Cardiac muscle cell (in vitro differentiated cells and primary cell): ENCODE data around the gene NRXN2. TPM values are rescaled to one million over a fixed set of nuclear protein-coding genes. Genes with fewer than 3 reads are reported as not detected.

ENCODE experiments used
- DNase-seq, 2 donors: peaks; one replicate each; pipeline versions ENCODE4 v3.0.0 to v3.0.0-alpha.2; 2010 to 2017; ENCODE audit warnings: low read depth in 1 of 2, low spot score in 1 of 2
- H3K27ac ChIP-seq: fragments of 200-600 bp; sonication (generic); 2 replicates; pipeline ENCODE4 v1.5.1; 2016
- H3K27me3 ChIP-seq: fragments of 200-600 bp; sonication (generic); 2 replicates; pipeline ENCODE4 v1.6.0; 2016; ENCODE audit warnings: control low read depth
- H3K36me3 ChIP-seq: fragments of 200-600 bp; sonication (generic); 2 replicates; pipeline ENCODE4 v1.5.1; 2016; ENCODE audit warnings: control low read depth
- H3K4me1 ChIP-seq: fragments of 200-600 bp; sonication (generic); 2 replicates; pipeline ENCODE4 v1.8.1; 2017; ENCODE audit warnings: low read depth, mild to moderate bottlenecking, mixed run types
- H3K4me3 ChIP-seq: fragments of 200-600 bp; sonication (generic); 2 replicates; pipeline ENCODE4 v1.5.1; 2016; ENCODE audit warnings: mild to moderate bottlenecking
- H3K9me3 ChIP-seq: fragments of 200-600 bp; sonication (generic); 2 replicates; pipeline ENCODE4 v1.5.1; 2017; ENCODE audit warnings: low read depth, mild to moderate bottlenecking, control low read depth
- polyA plus RNA-seq: library from polyadenylated mRNA; unstranded; fragments of >200 nt; fragmentation: Nextera tagmentation; extraction: Ambion mirVana; gene quantifications from 2 replicates; pipeline ENCODE4 v1.2.1, GENCODE V29; 2016
- total RNA-seq: library from RNA; depleted of rRNA; stranded (reverse); fragments of >200 nt; gene quantifications from 2 replicates; pipeline ENCODE4 v1.2.3, GENCODE V29; 2016
- TF ChIP-seq, protein P1 (sequence below): IDR thresholded peaks from 2 replicates; pipeline ENCODE4 v1.5.1; 2012; ENCODE audit warnings: low read depth, mild to moderate bottlenecking, low read length

Gene NRXN2
- total and polyA plus RNA-seq, 2 experiments from 2014 or later: 1.2 to 1.3 TPM

DNA sequence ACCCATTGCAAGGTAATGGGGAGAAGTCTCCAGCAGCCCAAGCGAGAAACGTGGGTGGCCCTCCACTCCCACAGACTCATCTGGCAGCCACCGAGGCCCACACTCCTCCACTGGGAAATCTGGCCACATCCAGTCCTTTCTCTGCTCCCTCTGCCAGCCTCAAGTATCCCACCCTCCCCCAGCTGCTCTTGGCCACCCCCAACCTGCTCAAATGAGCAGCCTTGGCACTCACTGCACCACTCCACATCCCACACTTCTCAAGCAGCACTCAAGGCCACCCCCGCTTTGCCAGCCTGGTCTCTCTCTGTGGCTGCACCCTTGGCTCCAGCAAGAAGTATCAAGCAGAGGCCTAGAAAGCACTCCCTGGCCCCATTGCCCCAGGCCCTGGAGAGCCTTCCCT, 103.8 kb downstream of the NRXN2 start:
- Histone ChIP-seq H3K36me3 (no peaks in the 10 kb centered on the region), H3K27me3 (no peaks in the 10 kb centered on the region), H3K4me1 (peaks cover 9% of the 10 kb centered on the region), H3K4me3 (no peak overlapping the region), H3K27ac (peak overlapping the region; percentile 56), H3K9me3 (no peaks in the 10 kb centered on the region)
- TF ChIP-seq, protein P1, sequence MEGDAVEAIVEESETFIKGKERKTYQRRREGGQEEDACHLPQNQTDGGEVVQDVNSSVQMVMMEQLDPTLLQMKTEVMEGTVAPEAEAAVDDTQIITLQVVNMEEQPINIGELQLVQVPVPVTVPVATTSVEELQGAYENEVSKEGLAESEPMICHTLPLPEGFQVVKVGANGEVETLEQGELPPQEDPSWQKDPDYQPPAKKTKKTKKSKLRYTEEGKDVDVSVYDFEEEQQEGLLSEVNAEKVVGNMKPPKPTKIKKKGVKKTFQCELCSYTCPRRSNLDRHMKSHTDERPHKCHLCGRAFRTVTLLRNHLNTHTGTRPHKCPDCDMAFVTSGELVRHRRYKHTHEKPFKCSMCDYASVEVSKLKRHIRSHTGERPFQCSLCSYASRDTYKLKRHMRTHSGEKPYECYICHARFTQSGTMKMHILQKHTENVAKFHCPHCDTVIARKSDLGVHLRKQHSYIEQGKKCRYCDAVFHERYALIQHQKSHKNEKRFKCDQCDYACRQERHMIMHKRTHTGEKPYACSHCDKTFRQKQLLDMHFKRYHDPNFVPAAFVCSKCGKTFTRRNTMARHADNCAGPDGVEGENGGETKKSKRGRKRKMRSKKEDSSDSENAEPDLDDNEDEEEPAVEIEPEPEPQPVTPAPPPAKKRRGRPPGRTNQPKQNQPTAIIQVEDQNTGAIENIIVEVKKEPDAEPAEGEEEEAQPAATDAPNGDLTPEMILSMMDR: no peak
- no peak for DNase-seq

- H3K9me3 ChIP-seq: no peaks in the 10 kb centered on the region
- H3K4me3 ChIP-seq: no peak overlapping the region
- no peak for DNase-seq
- TF ChIP-seq, protein P1: no peak
- H3K27ac ChIP-seq: no peak overlapping the region
- H3K27me3 ChIP-seq: no peaks in the 10 kb centered on the region
- no peaks in the 10 kb centered on the region for H3K36me3 ChIP-seq
- peaks cover 9% of the 10 kb centered on the region for H3K4me1 ChIP-seq
These were observed 106.2 kb downstream of the NRXN2 start for GRCh38 chr11:64616817-64617216.

DNA sequence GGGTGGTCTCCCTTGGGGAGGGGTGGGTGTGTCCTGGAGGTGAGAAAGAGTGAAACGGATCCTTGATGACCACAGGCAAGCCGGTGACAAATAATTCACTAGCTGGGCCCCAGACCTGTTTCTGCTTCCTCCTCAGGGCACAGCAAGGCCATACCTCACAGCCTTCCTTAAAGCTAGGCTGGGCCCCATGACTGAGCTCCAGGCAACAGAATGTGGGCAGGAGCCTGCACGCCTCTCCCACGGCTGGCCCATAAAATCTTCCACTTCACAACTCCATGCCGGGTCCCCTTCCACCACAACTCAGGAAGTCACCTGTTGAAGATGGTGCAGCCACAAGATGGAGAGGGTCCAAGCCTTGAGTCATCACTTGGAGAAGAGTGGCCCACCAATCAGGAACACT, 108.1 kb downstream of the NRXN2 start:
- Histone ChIP-seq H3K36me3 (no peaks in the 10 kb centered on the region), H3K9me3 (no peaks in the 10 kb centered on the region), H3K27ac (no peak overlapping the region), H3K4me3 (no peak overlapping the region), H3K27me3 (no peaks in the 10 kb centered on the region), H3K4me1 (peaks cover 4% of the 10 kb centered on the region)
- TF ChIP-seq, protein P1: no peak
- no peak for DNase-seq

DNA sequence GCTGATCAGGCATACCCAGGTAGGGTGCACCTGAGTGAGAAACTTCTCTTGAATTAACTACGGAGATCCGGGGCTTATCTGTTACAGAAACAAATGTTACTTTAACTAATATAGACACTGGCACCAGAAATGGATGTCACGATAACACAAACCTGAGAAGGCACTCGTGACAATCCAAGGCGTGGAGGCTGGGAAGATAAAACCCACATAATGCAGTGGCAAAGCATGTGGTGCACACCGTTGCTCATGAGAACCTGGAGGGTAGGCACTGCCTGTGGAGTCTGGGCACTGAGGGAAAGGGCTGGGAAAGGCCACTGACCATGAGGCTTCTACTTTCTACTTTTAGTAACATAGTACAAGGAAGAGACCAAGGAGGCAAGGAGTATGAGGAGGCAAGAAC, 109.3 kb downstream of the NRXN2 start:
- Histone ChIP-seq H3K9me3 (no peaks in the 10 kb centered on the region), H3K36me3 (no peaks in the 10 kb centered on the region), H3K27ac (no peak overlapping the region), H3K4me1 (no peaks in the 10 kb centered on the region), H3K4me3 (no peak overlapping the region), H3K27me3 (no peaks in the 10 kb centered on the region)
- no peak for DNase-seq
- TF ChIP-seq, protein P1: no peak

- H3K36me3 ChIP-seq: no peaks in the 10 kb centered on the region
These were observed 110.9 kb downstream of the NRXN2 start for GRCh38 chr11:64611869-64612646.

More at GRCh38 chr11:64611869-64612646, 110.9 kb downstream of the NRXN2 start:
- Histone ChIP-seq H3K27me3 (no peaks in the 10 kb centered on the region), H3K4me3 (no peak overlapping the region), H3K4me1 (no peaks in the 10 kb centered on the region), H3K9me3 (no peaks in the 10 kb centered on the region), H3K27ac (no peak overlapping the region)
- TF ChIP-seq, protein P1: no peak
- DNase-seq: no peak
